Coronary artery (tissue), 2 donors: Measurements from ENCODE around the gene TGFBR1.

Experiments
- DNase-seq: peaks from one replicate; pipeline ENCODE4 v3.0.0-alpha.2; 2017; ENCODE audit warnings: low spot score
- H3K27ac ChIP-seq, 2 donors: fragments of 200-600 bp; sonication (generic); one replicate each; pipeline ENCODE4 v1.5.1; 2016 to 2019
- H3K4me3 ChIP-seq: fragments of 200-600 bp; sonication (generic); 2 replicates; pipeline ENCODE4 v1.5.1; 2016; ENCODE audit warnings: mild to moderate bottlenecking, moderate library complexity
- CTCF ChIP-seq: fragments of 200-600 bp; sonication (generic); IDR thresholded peaks from one replicate; pipeline ENCODE4 v1.5.1; 2019; ENCODE audit warnings: antibody characterized with exemption

The TGFBR1 gene

GRCh38 chr9:99169982-99170761, 65.3 kb downstream of the TGFBR1 start:
- Histone ChIP-seq H3K4me3 (no peak overlapping the region), H3K27ac (no peak overlapping the region)
- no peak for TF ChIP-seq CTCF
- DNase-seq: no peak

- no peak for DNase-seq
- Histone ChIP-seq H3K4me3 (no peak overlapping the region), H3K27ac (no peak overlapping the region)
- no peak for TF ChIP-seq CTCF
Observed at GRCh38 chr9:99171225-99172123, 66.6 kb downstream of the TGFBR1 start.

- Histone ChIP-seq H3K27ac (no peak overlapping the region), H3K4me3 (no peak overlapping the region)
- DNase-seq: no peak
- no peak for TF ChIP-seq CTCF
Observed at GRCh38 chr9:99172124-99173091, 67.5 kb downstream of the TGFBR1 start.

- DNase-seq: no peak
- no peak overlapping the region for H3K4me3 ChIP-seq
- H3K27ac ChIP-seq: no peak overlapping the region
- TF ChIP-seq CTCF: no peak
Observed at GRCh38 chr9:99173570-99174504, 68.9 kb downstream of the TGFBR1 start.

- no peak overlapping the region for H3K4me3 ChIP-seq
- DNase-seq: no peak
- no peak overlapping the region for H3K27ac ChIP-seq
- no peak for TF ChIP-seq CTCF
Observed at GRCh38 chr9:99176527-99177013, 71.7 kb downstream of the TGFBR1 start.
